ENCODE results near the gene STX18.
"Not testable (repeated sequence)": the region's sequence is repeated elsewhere in the genome, so short reads cannot be mapped to it uniquely, and the experiment has no call there.

Gene STX18

DNA sequence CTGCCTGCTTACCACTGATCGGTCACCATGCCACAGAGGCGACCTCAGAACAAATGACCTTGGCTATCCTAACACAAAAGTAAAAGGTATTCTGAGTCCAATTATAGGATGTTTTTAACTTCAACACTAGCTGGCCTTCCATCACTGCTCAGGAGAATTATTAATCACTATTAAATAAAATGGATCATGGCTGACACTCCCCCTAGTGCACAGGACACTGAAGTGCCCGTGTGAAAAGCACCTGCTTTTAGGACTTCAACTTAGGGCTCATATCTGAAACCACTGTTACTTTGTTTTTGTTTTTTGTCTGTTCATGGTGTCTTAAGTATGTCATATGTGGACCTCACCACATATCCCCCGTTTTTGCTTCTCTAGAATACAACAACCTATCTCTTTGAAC lies 33.9 kb downstream of the STX18 start:
- no peak for DNase-seq (ENCODE audit: low read depth)

DNA sequence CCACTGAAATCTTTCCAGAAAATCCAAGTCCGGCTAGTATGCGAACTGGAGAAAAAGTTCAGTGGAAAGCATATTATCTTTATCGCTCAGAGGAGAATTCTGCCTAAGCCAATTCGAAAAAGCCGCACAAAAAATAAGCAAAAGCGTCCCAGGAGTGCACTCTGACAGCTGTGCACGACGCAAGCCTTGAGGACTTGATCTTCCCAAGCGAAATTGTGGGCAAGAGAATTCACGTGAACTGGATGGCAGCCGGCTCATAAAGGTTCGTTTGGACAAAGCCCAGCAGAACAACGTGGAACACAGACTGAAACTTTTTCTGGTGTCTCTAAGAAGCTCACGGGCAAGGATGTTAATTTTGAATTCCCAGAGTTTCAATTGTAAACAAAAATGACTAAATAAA lies 34.4 kb downstream of the STX18 start:
- DNase-seq (ENCODE audit: low read depth) = no peak

GRCh38 chr4:4506961-4507360 lies 34.9 kb downstream of the STX18 start:
- no peak for DNase-seq (ENCODE audit: low read depth)

GRCh38 chr4:4505211-4505610 lies 36.6 kb downstream of the STX18 start:
- DNase-seq (ENCODE audit: low read depth) = not testable (repeated sequence)

GRCh38 chr4:4504783-4505182 lies 37.1 kb downstream of the STX18 start:
- no peak for DNase-seq (ENCODE audit: low read depth)

DNA sequence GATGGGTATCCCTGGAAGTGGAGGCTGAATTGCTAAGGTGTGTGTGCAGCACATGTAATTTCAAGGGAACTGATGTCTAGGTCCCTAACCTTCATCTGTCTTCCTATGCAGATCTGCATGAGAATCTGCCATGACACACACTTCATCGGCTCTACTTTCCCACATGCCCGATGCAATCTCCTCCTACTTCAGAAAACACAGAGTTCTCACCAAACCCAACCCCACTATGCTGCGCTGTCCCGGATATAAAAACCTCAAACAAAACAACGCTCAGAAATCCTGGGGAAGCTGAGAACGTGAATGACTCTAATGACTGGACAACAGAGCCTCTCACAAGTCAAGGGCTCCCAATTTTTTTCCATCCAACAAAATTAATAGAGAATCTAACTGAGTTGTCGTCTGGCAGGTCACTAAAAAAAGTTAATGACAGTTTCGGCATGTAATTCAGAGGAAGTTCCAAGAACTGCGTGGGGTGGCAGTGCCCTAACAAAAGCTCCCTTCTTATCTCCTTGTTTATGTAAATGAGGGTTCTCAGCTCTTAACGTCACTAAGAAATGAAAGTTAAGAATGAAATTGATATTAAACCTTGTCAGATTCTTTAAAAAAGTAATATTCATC lies 39.0 kb downstream of the STX18 start:
- peak; percentile 5 for DNase-seq (ENCODE audit: low read depth)

DNA sequence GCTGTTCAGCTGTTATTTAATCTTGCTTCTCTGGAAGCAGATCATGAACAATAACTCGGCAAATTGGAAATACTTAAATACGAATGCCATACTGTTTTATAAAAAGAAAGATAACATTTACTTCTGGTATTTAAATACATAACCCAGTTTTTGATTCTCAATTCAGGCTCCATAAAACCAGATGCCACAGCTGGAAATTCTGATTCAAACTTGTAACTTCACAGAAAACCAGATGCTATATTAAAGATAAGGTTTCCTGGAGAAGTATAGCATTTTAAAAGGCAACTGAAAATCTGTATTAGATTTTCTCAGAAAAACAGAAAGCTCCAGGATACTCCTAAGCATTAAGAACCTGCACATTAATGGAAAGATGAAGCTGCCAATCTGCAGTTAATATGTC lies 40.2 kb downstream of the STX18 start:
- DNase-seq (ENCODE audit: low read depth) = no peak

GRCh38 chr4:4499438-4500123 lies 42.3 kb downstream of the STX18 start:
- DNase-seq (ENCODE audit: low read depth) = no peak

DNA sequence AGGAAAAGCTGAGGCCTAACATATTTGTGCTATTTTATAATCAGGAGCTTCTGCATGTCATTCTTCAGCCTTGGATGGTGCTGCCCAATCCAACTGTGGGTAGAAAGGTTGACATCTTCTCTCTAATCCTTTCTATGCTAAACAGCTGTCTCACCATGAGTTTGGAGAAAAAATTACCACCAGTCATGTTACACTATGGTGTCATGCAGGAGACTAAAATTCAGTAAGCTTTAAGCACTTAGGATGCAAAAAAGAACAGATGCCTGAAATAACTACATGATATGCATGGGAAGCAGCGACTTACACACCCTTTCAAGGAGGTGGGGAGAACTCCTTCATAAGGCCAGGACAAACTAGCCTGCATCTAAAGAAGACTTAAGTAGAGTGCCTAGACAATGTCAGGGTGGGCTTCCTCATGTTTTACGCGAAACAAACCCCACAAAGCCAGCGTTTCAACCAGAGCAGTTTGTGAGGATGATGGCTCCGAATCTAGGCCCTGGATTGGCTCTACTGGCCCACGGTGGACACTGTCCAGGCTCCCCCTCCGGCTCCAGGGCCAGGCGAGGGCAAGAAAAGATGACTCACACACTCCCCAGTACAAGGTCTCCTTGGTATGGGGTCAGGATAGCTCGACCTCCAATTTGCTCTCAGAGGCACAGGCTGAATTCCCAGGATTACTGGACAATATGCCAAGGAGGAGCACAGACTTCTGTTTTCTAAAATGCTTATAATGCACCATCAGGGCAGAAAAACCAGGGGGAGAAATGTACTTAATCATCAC lies 45.1 kb downstream of the STX18 start:
- DNase-seq (ENCODE audit: low read depth) = no peak

DNA sequence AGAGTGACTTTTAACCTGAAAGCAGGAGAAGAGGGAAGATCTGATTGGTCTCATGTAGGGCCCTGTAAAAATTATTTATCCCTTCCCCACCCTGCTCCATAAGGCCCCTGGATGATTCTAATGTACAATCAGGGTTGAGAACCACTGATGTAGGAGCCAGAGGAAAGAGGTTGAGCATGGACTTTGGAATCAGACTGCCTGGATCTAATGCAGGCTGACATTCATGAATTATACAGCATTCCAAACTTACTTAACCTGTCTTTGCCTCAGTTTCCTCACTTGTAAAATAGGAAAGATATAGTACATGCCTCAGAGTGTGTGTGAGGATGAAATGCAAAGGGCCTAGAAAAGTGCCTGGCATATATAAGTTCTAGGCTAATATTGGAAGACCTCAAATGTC lies 47.0 kb downstream of the STX18 start:
- no peak for DNase-seq (ENCODE audit: low read depth)

GRCh38 chr4:4492161-4492847 lies 49.5 kb downstream of the STX18 start:
- DNase-seq (ENCODE audit: low read depth) = no peak

DNA sequence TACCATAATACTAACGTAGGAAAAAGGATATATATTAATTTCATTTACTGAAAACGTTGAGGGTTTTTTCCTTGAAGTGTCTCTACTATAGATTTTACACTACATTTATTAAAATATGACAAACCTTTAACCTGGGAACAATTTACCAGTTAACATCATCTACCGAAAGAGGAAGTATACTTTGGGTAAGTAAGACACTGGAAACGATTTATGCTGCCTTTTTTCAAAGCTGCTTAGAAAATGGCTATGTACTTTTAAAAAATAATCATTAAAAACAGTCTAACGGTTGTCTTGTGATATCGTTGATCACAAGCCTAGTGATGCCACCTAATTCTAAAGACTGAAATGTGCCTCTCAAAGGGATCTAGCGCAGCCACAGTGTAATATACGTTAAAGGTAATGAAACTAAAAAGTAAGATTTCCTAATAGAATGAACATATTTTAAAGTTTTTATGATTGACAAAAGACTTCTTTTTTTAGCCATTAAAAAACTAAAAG lies 50.4 kb downstream of the STX18 start:
- DNase-seq (ENCODE audit: low read depth) = no peak

GRCh38 chr4:4490816-4491215 lies 51.0 kb downstream of the STX18 start:
- no peak for DNase-seq (ENCODE audit: low read depth)

- DNase-seq (ENCODE audit: low read depth) = no peak
Observed at GRCh38 chr4:4490041-4490440, 51.8 kb downstream of the STX18 start.

- DNase-seq (ENCODE audit: low read depth) = peak; percentile 50
Observed at GRCh38 chr4:4488405-4489404, 53.1 kb downstream of the STX18 start.

DNA sequence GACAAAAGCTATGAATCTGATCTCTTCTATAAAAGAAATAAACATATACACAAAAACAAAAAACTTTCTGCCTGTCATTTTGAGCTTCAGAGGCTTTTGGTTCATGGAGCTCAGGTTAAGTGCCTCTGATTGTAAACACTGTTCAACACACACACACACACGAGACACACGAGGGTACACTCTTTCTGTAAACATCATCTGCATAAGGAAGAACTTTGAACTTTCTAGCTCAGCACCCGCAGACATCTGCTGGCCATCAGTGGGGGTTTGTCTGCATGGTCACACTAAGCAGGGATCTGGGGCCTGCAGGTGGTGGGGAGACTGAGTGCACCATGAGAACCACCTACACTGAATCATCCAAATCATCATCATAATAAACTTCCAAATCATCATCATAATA lies 54.9 kb downstream of the STX18 start:
- no peak for DNase-seq (ENCODE audit: low read depth)

- no peak for DNase-seq (ENCODE audit: low read depth)
Observed at GRCh38 chr4:4485806-4486205, 56.0 kb downstream of the STX18 start.

- DNase-seq (ENCODE audit: low read depth) = no peak
Observed at GRCh38 chr4:4481399-4481994, 60.4 kb downstream of the STX18 start.

GRCh38 chr4:4480685-4481398 lies 61.0 kb downstream of the STX18 start:
- DNase-seq (ENCODE audit: low read depth) = no peak

DNA sequence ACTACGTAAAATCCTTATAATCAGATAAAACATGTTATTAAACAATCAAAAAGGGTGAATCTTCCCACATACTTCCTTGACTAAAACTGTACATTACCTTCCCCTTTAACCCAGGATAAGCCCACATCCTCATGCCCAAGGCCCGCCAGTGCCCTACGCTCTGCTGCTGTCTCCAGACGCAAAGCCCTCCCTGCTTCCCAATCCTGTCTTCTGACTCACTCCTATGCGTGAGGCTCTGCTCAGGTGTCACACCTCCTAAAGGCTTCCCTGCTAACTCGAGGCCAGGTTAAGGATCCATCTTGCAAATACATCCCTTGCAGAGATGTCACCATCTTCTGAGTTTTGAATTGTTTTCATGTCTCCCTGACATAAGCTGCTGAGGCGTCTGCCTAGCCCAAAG lies 61.6 kb downstream of the STX18 start:
- no peak for DNase-seq (ENCODE audit: low read depth)
